Measurements from ENCODE around the gene DUSP22.

Gene DUSP22

DNA sequence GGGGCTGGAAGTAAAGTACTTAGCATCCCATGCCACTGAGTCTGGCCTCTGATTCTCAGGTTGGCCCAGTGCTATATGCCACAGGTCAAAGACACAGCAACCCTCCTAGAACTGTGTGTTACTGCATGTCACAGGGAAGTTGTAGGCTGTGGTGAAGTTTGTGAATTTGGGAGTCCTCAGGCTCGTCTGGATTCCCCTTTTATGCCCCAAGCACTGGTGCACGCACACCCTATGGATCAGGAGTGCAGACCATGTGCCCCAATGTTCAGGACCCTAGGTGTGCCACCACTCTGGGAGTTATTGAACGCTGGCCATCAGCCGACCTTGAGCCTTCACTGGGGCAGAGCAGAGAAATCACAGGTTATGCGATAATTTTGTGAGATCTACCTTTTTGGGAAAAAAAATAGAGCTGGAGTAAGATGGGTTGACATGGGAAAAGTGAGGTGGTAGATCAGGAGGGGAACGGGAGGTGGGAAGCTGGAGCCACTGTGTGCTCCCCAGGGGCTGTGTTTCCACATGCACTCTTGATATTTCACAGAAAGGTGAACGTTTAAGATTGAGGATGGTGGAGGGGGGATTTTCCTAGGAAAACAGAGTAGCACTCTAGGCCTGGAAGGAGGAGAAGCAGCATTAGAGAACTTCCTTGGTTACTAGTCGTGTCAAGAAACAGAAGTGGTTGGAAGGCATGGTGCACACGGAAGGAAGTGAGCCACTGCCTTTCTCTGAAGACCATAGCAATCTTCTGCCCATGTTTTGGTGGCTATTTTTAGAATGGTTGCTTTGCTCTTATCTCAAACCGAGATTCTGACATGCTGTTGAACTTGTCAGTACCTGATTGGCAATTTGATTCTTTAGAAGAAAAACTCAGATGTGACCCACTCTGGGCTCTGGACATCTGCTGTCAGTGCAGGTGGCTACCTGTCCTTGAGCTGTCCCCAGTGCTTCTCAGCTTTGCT lies 44.1 kb downstream of the DUSP22 start:
- no peaks in the 10 kb centered on the region for H3K27me3 Mint-ChIP-seq (ENCODE audit: low read depth, poor library complexity)
- peaks cover 16% of the 10 kb centered on the region for H3K4me1 Mint-ChIP-seq
- H3K36me3 Mint-ChIP-seq (ENCODE audit: low read depth): peaks cover 5% of the 10 kb centered on the region
- no peak overlapping the region for H3K27ac Mint-ChIP-seq
- no peak for TF ChIP-seq CTCF (IDR thresholded peaks at IDR 0.05)
- H3K4me3 Mint-ChIP-seq: no peak overlapping the region
- peaks cover 46% of the 10 kb centered on the region for H3K9me3 Mint-ChIP-seq
- no peak for DNase-seq

GRCh38 chr6:337805-338368 lies 45.6 kb downstream of the DUSP22 start:
- no peak for DNase-seq
- Mint-ChIP-seq H3K27me3 (ENCODE audit: low read depth, poor library complexity) (no peaks in the 10 kb centered on the region), H3K4me1 (peaks cover 16% of the 10 kb centered on the region), H3K4me3 (no peak overlapping the region), H3K9me3 (peaks cover 60% of the 10 kb centered on the region), H3K36me3 (ENCODE audit: low read depth) (peaks cover 5% of the 10 kb centered on the region), H3K27ac (no peak overlapping the region)
- TF ChIP-seq CTCF (IDR thresholded peaks at IDR 0.05): no peak

DNA sequence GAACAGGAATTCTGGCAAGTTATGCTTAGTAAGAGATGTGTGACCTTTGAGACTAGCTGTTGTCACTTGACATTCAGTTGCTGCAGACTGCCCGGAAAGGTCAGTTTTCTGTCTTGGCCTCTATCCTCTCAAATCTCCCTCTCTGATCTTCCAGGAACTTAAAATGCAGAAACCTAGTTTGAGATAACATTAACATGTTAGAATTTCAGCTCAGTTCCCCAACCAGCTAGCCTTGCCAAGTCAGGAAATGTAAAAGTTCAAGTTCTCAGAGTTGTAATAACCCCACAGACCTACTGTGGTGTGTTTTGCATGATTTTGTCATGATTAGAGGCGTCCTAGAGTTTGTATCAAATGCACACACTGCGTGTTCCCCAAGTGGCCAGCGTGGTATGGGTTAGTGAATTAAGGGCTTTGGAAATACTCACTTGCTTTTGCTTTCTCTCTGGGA lies 46.6 kb downstream of the DUSP22 start:
- peaks cover 16% of the 10 kb centered on the region for H3K4me1 Mint-ChIP-seq
- H3K9me3 Mint-ChIP-seq: peaks cover 69% of the 10 kb centered on the region
- H3K27ac Mint-ChIP-seq: no peak overlapping the region
- H3K27me3 Mint-ChIP-seq (ENCODE audit: low read depth, poor library complexity): no peaks in the 10 kb centered on the region
- no peak overlapping the region for H3K4me3 Mint-ChIP-seq
- H3K36me3 Mint-ChIP-seq (ENCODE audit: low read depth): peaks cover 9% of the 10 kb centered on the region
- no peak for DNase-seq
- TF ChIP-seq CTCF (IDR thresholded peaks at IDR 0.05): no peak

GRCh38 chr6:339480-339879 lies 47.2 kb downstream of the DUSP22 start:
- DNase-seq: no peak

DNA sequence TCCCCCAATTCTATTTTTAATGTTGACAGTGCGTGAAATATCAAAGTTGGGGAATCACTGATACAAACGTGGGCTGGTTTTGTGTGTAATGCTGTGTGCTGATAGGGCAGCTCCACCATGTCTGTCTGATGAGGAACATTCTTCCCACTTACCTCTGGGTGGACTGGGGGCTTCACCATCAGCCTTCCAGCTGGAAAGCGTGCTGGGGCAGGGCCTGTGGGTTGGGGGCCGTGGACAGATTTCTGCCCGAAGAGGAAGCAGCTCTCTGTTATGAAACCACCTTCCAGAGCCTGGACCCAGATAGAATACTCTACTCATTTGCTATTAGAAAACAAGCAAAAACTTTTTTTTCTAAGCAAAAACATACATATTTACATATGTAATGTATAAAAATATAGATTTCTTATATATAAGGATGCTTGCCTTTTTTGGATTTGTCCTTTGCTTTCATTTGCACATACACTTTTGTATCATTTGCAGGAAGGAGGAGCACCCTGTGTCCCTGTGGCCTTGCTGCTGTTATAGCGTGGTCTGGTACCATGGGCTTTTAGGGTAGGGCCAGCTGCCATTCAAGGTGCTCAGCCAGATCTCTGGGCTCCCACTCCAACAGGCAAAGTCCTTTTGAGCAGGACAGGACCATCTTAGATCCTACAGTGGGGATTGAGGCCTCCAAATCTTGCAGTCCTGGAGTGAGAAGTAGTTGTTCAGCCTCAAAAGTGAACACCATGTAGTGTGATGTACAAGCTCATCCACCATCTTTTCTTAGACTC lies 48.1 kb downstream of the DUSP22 start:
- H3K4me3 Mint-ChIP-seq: no peak overlapping the region

More at GRCh38 chr6:339480-339879, 47.2 kb downstream of the DUSP22 start:
- Mint-ChIP-seq H3K9me3 (peaks cover 75% of the 10 kb centered on the region), H3K27ac (no peak overlapping the region), H3K27me3 (ENCODE audit: low read depth, poor library complexity) (no peaks in the 10 kb centered on the region), H3K4me3 (no peak overlapping the region), H3K4me1 (peaks cover 18% of the 10 kb centered on the region), H3K36me3 (ENCODE audit: low read depth) (peaks cover 15% of the 10 kb centered on the region)
- no peak for TF ChIP-seq CTCF (IDR thresholded peaks at IDR 0.05)

More for the DNA sequence above, 48.1 kb downstream of the DUSP22 start:
- Mint-ChIP-seq H3K27ac (no peak overlapping the region), H3K4me1 (peaks cover 17% of the 10 kb centered on the region), H3K36me3 (ENCODE audit: low read depth) (peaks cover 19% of the 10 kb centered on the region), H3K9me3 (peaks cover 84% of the 10 kb centered on the region), H3K27me3 (ENCODE audit: low read depth, poor library complexity) (peaks cover 2% of the 10 kb centered on the region)
- DNase-seq: no peak
- no peak for TF ChIP-seq CTCF (IDR thresholded peaks at IDR 0.05)

Measured in nephron progenitor cell (in vitro differentiated cells).